HG02759 (cell line): ENCODE data around the gene GLRA1.

ENCODE experiments used
- ATAC-seq: cut with Tn5 transposase; IDR thresholded peaks from one replicate; pipeline ENCODE4 v1.9.1; 2021; ENCODE audit warnings: mild to moderate bottlenecking, moderate library complexity; ENCODE audit not compliant: unreplicated experiment

Gene GLRA1

GRCh38 chr5:151924564-151925301, at the start of gene GLRA1:
Gene GLRA1, minus strand, starts transcription at chr5:151924851. Its CDS starts 302 bp downstream, at chr5:151924549.
- no peak for ATAC-seq

- no peak for ATAC-seq
These were observed 46.2 kb upstream of the GLRA1 start for GRCh38 chr5:151970885-151971284.

- ATAC-seq = no peak
These were observed 43.2 kb upstream of the GLRA1 start for GRCh38 chr5:151967865-151968264.

DNA sequence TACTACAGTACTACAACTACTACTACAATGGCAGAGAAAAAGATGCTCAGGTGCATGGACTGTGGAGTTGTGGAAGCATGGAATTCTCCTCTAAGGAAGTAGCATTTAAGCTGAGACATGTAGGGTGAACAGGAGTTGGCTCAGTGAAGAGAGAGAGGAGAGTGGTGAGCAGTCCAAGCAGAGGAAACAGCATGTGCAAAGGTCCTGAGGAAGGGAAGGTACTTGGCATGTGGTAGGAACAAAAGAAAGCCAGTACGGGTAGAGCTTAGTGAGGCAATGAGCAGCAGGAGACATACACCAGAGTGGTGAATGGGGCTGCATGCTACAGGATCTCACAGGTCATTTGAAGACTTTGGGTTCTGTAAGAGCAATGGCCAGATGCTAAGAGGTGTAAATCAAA, 41.4 kb upstream of the GLRA1 start:
- no peak for ATAC-seq

- no peak for ATAC-seq
These were observed 39.8 kb upstream of the GLRA1 start for GRCh38 chr5:151964471-151964870.

DNA sequence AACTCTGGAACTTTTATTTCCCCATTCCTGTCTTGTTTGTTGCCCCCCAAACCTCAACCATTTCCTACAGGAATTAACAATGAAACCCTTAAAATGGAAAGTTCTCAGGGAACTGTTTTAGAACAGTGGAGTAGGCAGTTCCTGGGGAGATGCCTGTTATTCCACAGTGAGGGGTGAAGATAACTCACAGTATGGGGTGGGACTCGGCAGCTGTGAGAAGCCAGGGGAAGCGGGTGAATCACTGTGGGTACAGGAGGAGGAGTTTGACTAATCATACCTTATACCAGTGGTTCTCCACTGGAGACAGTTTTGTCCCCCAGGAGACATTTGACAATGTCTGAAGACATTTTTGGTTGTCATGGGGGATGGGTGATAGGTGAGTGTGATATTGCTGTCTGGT, 36.9 kb upstream of the GLRA1 start:
- ATAC-seq = no peak

GRCh38 chr5:151958111-151958510, 33.5 kb upstream of the GLRA1 start:
- no peak for ATAC-seq

- no peak for ATAC-seq
These were observed 32.1 kb upstream of the GLRA1 start for GRCh38 chr5:151956725-151957124.

DNA sequence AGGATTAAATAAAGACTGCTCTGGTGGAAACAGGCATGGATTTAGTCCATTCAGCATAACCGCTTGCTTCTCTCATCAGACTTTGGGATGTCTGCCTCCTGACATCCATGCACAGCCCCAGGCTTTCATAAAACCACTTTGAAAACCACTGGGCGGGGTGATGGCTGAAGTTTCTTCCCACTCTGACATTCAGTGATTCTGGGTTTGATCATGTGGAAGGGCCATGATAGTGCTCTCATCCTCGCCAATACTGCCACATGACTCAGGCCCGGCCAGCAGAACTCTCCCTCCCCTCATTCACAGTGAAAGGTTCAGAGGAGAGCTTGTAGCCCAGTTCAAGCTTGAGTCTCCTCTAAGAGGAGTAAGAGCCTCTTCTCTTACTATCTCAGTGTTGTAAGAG, 29.6 kb upstream of the GLRA1 start:
- no peak for ATAC-seq

DNA sequence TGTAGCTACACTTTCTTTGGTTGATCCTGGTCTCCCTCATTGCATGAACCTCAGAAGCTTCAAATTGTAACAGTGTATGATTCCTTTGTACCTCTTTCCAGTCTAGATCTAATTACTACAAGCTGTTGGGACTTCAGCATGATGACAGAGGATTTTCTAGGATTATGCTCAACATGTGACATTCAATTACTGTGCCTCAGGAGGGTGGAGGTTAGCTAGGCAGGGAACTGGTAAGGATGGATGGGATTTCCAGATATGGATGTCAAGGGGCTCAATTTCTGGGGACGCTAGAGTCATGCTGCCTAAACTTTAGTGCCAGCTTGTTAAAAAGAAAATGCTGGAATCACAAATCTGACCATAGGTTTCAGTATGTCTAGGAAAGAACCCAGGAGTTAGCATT, 29.2 kb upstream of the GLRA1 start:
- ATAC-seq = no peak

GRCh38 chr5:151952238-151952637, 27.6 kb upstream of the GLRA1 start:
- ATAC-seq = no peak

GRCh38 chr5:151950706-151951105, 26.1 kb upstream of the GLRA1 start:
- no peak for ATAC-seq

GRCh38 chr5:151949701-151950308, 25.2 kb upstream of the GLRA1 start:
- ATAC-seq = no peak

- no peak for ATAC-seq
These were observed 24.5 kb upstream of the GLRA1 start for GRCh38 chr5:151949113-151949512.

DNA sequence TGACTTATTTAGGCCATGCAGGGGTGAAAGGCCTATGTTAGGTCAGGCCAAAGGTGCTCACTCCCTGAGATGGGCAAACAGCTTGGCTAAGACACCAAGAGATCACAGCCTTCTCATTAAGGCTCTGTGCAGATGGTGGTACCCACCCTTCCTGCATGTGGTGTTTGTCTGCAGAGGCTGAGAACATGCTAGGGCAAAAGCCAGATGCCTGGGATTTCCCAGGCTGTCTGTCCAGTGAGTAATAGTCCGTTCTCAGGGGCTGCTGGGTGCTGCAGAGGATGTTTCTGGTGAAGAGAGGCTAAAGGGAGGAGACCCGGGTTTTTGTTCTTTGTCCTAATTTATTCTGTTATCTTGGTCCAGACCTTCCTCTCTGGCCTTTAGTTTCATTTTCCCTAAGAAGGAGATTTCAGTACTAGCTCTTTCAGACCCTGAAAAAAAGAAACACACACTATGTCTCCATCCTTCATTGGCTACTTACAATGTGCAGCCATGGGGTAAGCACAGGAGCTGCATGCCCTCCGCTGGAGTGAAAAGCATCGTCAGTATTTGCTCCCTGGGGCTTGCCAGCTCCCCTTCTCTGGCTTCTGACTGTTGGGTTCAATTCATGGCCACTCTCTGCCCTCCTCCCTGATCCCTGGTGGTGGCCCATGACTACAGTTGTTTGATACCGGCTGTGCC, 23.4 kb upstream of the GLRA1 start:
- ATAC-seq = peak; percentile 64

- ATAC-seq = no peak
These were observed 13.2 kb upstream of the GLRA1 start for GRCh38 chr5:151937851-151938250.

- no peak for ATAC-seq
These were observed 10.6 kb upstream of the GLRA1 start for GRCh38 chr5:151935135-151935695.

DNA sequence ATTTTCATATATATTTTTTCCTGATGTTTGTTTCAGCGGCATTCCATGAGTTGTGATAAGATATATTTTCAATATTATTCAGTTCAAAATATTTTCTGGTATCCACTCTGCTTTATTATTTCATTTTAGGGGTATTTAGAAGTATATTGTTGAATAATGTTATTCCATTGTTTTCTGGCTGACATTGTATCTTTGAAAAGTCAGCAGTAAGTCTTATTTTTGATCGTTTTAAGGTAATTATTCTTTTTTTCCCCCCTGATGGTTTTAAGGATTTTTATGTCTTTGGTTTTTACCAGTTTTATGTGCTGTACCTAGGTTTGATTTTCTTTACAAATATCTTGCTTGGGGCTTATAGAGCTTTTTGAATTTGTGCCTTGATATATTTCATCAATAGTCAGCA, 6.6 kb upstream of the GLRA1 start:
- ATAC-seq = no peak

DNA sequence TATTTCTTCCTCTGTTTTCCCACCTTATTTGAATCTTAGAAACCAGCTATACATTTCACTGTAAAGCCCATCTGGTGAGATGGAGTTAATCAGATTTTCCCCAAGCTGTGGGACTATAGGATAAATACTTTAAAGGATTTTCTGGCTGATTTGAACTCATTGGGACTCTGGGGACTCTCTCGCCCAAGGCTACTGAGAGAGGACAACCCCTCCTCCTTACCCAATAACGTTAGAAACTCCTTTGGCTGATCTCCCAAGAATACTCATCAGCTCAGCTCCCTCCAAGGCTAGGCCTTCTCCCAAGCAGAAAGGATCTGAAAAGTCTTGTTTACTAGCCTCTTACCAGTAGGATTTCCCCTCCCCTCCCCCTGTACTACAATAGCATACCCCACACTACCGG, 1.5 kb upstream of the GLRA1 start:
- no peak for ATAC-seq

- no peak for ATAC-seq
These were observed 689 bp upstream of the GLRA1 start for GRCh38 chr5:151925340-151925739.

- ATAC-seq = no peak
These were observed 680 bp downstream of the GLRA1 start for GRCh38 chr5:151923866-151924476.
